Measurements from ENCODE around the gene IQCH. TPM values are rescaled to one million over a fixed set of nuclear protein-coding genes. Genes with fewer than 3 reads are reported as not detected.

IQCH gene
- polyA plus RNA-seq, 3 donors, result 0.03 TPM; not detected in 2

- 60% methylated on average over 1 of the region's 5 CpGs for WGBS (ENCODE audit: insufficient coverage)
- no peak overlapping the region for H3K4me3 Mint-ChIP-seq
- no peaks in the 10 kb centered on the region for H4K20me1 ChIP-seq (ENCODE audit: insufficient read depth, low read length)
- intact Hi-C loops (cut with micrococcal nuclease), result loop anchor here in 1 of 2 donors (5.0 kb wide), 1 partner anchor 374 kb away; no protein-coding TSS in a partner anchor
- peaks cover 0 to 9% (median 8%) of the 10 kb centered on the region in 7 donors for H3K9me3 Mint-ChIP-seq
- peaks cover 0 to 2% of the 10 kb centered on the region in 2 donors for H3K9me3 ChIP-seq (replicated peaks in 1 of 2; ENCODE audit: control insufficient read depth in 1 of 2, insufficient read depth in 1 of 2, low read length in 2 of 2)
- no peak for DNase-seq
- no peak overlapping the region for H3K4me3 ChIP-seq (replicated peaks in 1 of 3; ENCODE audit: low read depth in 2 of 3, low read length in 3 of 3)
- H3K27ac Mint-ChIP-seq, result no peak overlapping the region
- H3K4me1 Mint-ChIP-seq, result peaks cover 3% of the 10 kb centered on the region
- no peak overlapping the region for H3K9ac ChIP-seq (ENCODE audit: insufficient read depth, low read length, poor library complexity, severe bottlenecking)
- H3K79me2 ChIP-seq (ENCODE audit: insufficient read depth, low read length), result no peaks in the 10 kb centered on the region
- H3K27me3 ChIP-seq (ENCODE audit: control insufficient read depth in 2 of 2, insufficient read depth in 2 of 2, low read length in 2 of 2), result no peaks in the 10 kb centered on the region
- no peak for TF ChIP-seq CTCF (IDR thresholded peaks at IDR 0.05)
- no peaks in the 10 kb centered on the region for H3K36me3 ChIP-seq (replicated peaks in 1 of 2; ENCODE audit: control insufficient read depth in 1 of 2, insufficient read depth in 2 of 2, low read length in 2 of 2)
- H3K4me2 ChIP-seq (replicated peaks; ENCODE audit: extremely low read depth, low read length, poor library complexity, severe bottlenecking), result no peak overlapping the region
- no peak overlapping the region for H3K27ac ChIP-seq (ENCODE audit: low read depth in 1 of 2, low read length in 2 of 2)
- H2AFZ ChIP-seq (ENCODE audit: insufficient read depth, low read depth, low read length, poor library complexity, severe bottlenecking), result no peak overlapping the region
- H3K4me1 ChIP-seq (ENCODE audit: control insufficient read depth in 1 of 2, insufficient read depth in 2 of 2, low read length in 2 of 2), result no peaks in the 10 kb centered on the region
- peaks cover 0 to 2% of the 10 kb centered on the region in 2 donors for H3K36me3 Mint-ChIP-seq
- H3K27me3 Mint-ChIP-seq (ENCODE audit: low read depth in 3 of 3), result peaks cover 3 to 5% (median 4%) of the 10 kb centered on the region in 3 donors
Measured at GRCh38 chr15:67458331-67459029, 203.9 kb downstream of the IQCH start.

GRCh38 chr15:67460521-67460920 lies 205.9 kb downstream of the IQCH start:
- no CpG with 5 or more reads among the region's 2 CpGs for WGBS (ENCODE audit: insufficient coverage)
- no peaks in the 10 kb centered on the region for H3K9me3 Mint-ChIP-seq

More at GRCh38 chr15:67460521-67460920, 205.9 kb downstream of the IQCH start:
- Mint-ChIP-seq H3K27ac (no peak overlapping the region), H3K27me3 (ENCODE audit: low read depth in 3 of 3) (peaks cover 2 to 5% (median 4%) of the 10 kb centered on the region in 3 donors), H3K4me1 (peaks cover 3% of the 10 kb centered on the region), H3K36me3 (peaks cover 0 to 2% of the 10 kb centered on the region in 2 donors), H3K4me3 (no peak overlapping the region)
- Histone ChIP-seq H3K9ac (ENCODE audit: insufficient read depth, low read length, poor library complexity, severe bottlenecking) (no peak overlapping the region), H3K4me3 (replicated peaks in 1 of 3; ENCODE audit: low read depth in 2 of 3, low read length in 3 of 3) (no peak overlapping the region), H3K27ac (ENCODE audit: low read depth in 1 of 2, low read length in 2 of 2) (no peak overlapping the region), H3K9me3 (replicated peaks in 1 of 2; ENCODE audit: control insufficient read depth in 1 of 2, insufficient read depth in 1 of 2, low read length in 2 of 2) (no peaks in the 10 kb centered on the region), H3K4me1 (ENCODE audit: control insufficient read depth in 1 of 2, insufficient read depth in 2 of 2, low read length in 2 of 2) (no peaks in the 10 kb centered on the region), H3K79me2 (ENCODE audit: insufficient read depth, low read length) (no peaks in the 10 kb centered on the region), H4K20me1 (ENCODE audit: insufficient read depth, low read length) (no peaks in the 10 kb centered on the region), H3K36me3 (replicated peaks in 1 of 2; ENCODE audit: control insufficient read depth in 1 of 2, insufficient read depth in 2 of 2, low read length in 2 of 2) (no peaks in the 10 kb centered on the region), H2AFZ (ENCODE audit: insufficient read depth, low read depth, low read length, poor library complexity, severe bottlenecking) (no peak overlapping the region), H3K27me3 (ENCODE audit: control insufficient read depth in 2 of 2, insufficient read depth in 2 of 2, low read length in 2 of 2) (no peaks in the 10 kb centered on the region), H3K4me2 (replicated peaks; ENCODE audit: extremely low read depth, low read length, poor library complexity, severe bottlenecking) (no peak overlapping the region)
- no peak for DNase-seq
- intact Hi-C loops (cut with micrococcal nuclease), result no loop called here
- TF ChIP-seq CTCF (IDR thresholded peaks at IDR 0.05), result no peak
